ENCODE results near the gene GRIK3.

GRIK3 gene

GRCh38 chr1:36836196-36836883, 198.0 kb downstream of the GRIK3 start:
- TF ChIP-seq TAF1 (IDR thresholded peaks at IDR 0.05; ENCODE audit: low read depth) (no peak), REST (IDR thresholded peaks at IDR 0.05; ENCODE audit: low read depth) (no peak), EP300 (IDR thresholded peaks at IDR 0.05; ENCODE audit: borderline replicate concordance) (no peak), MAX (IDR thresholded peaks at IDR 0.05) (no peak), USF1 (IDR thresholded peaks at IDR 0.05) (no peak), YY1 (IDR thresholded peaks at IDR 0.05; ENCODE audit: low read depth) (no peak), ZBTB7A (IDR thresholded peaks at IDR 0.05; ENCODE audit: low read depth) (no peak), TCF12 (IDR thresholded peaks at IDR 0.05; ENCODE audit: low read depth) (no peak), NFIC (IDR thresholded peaks at IDR 0.05) (no peak), RAD21 (IDR thresholded peaks at IDR 0.05; ENCODE audit: low read depth) (no peak), FOXM1 (IDR thresholded peaks at IDR 0.05; ENCODE audit: borderline replicate concordance, low read depth) (no peak), TEAD4 (IDR thresholded peaks at IDR 0.05) (no peak), CREB1 (IDR thresholded peaks at IDR 0.05; ENCODE audit: low read depth) (no peak), CEBPB (IDR thresholded peaks at IDR 0.05) (no peak), EGR1 (IDR thresholded peaks at IDR 0.05) (no peak)

GRCh38 chr1:36835696-36836095, 198.6 kb downstream of the GRIK3 start:
- TF ChIP-seq MAX (IDR thresholded peaks at IDR 0.05), result no peak
- no peak for TF ChIP-seq EGR1 (IDR thresholded peaks at IDR 0.05)
- TF ChIP-seq NFIC (IDR thresholded peaks at IDR 0.05), result no peak
- TF ChIP-seq USF1 (IDR thresholded peaks at IDR 0.05), result no peak
- no peak for TF ChIP-seq ZBTB7A (IDR thresholded peaks at IDR 0.05; ENCODE audit: low read depth)
- TF ChIP-seq CEBPB (IDR thresholded peaks at IDR 0.05), result no peak
- TF ChIP-seq TCF12 (IDR thresholded peaks at IDR 0.05; ENCODE audit: low read depth), result no peak
- no peak for TF ChIP-seq TAF1 (IDR thresholded peaks at IDR 0.05; ENCODE audit: low read depth)
- no peak for TF ChIP-seq REST (IDR thresholded peaks at IDR 0.05; ENCODE audit: low read depth)
- TF ChIP-seq FOXM1 (IDR thresholded peaks at IDR 0.05; ENCODE audit: borderline replicate concordance, low read depth), result no peak
- TF ChIP-seq CREB1 (IDR thresholded peaks at IDR 0.05; ENCODE audit: low read depth), result no peak
- no peak for TF ChIP-seq TEAD4 (IDR thresholded peaks at IDR 0.05)
- TF ChIP-seq RAD21 (IDR thresholded peaks at IDR 0.05; ENCODE audit: low read depth), result no peak
- TF ChIP-seq YY1 (IDR thresholded peaks at IDR 0.05; ENCODE audit: low read depth), result no peak
- no peak for TF ChIP-seq EP300 (IDR thresholded peaks at IDR 0.05; ENCODE audit: borderline replicate concordance)

GRCh38 chr1:36835017-36835695, 199.2 kb downstream of the GRIK3 start:
- TF ChIP-seq EP300 (IDR thresholded peaks at IDR 0.05; ENCODE audit: borderline replicate concordance) (no peak), RAD21 (IDR thresholded peaks at IDR 0.05; ENCODE audit: low read depth) (no peak), USF1 (IDR thresholded peaks at IDR 0.05) (no peak), FOXM1 (IDR thresholded peaks at IDR 0.05; ENCODE audit: borderline replicate concordance, low read depth) (no peak), REST (IDR thresholded peaks at IDR 0.05; ENCODE audit: low read depth) (no peak), CEBPB (IDR thresholded peaks at IDR 0.05) (no peak), TAF1 (IDR thresholded peaks at IDR 0.05; ENCODE audit: low read depth) (no peak), EGR1 (IDR thresholded peaks at IDR 0.05) (no peak), MAX (IDR thresholded peaks at IDR 0.05) (no peak), TCF12 (IDR thresholded peaks at IDR 0.05; ENCODE audit: low read depth) (no peak), NFIC (IDR thresholded peaks at IDR 0.05) (no peak), TEAD4 (IDR thresholded peaks at IDR 0.05) (no peak), YY1 (IDR thresholded peaks at IDR 0.05; ENCODE audit: low read depth) (no peak), ZBTB7A (IDR thresholded peaks at IDR 0.05; ENCODE audit: low read depth) (no peak), CREB1 (IDR thresholded peaks at IDR 0.05; ENCODE audit: low read depth) (no peak)
